Aorta (tissue), 5 donors: ENCODE data around the gene HOXB8. TPM values are rescaled to one million over a fixed set of nuclear protein-coding genes. Genes with fewer than 3 reads are reported as not detected.
A peak's percentile ranks its signal among the peaks of the same experiment; 100 is the strongest.

Experiments
- ATAC-seq: fragments of 200-7000 bp; cut with Tn5 transposase; one replicate; pipeline ENCODE4 v1.9.1; 2022; ENCODE audit warnings: moderate library complexity; ENCODE audit not compliant: low FRiP score
- DNase-seq, 2 donors: peaks; one replicate each; pipeline ENCODE4 v3.0.0-alpha.2; 2020
- H3K27ac ChIP-seq, 2 donors: one replicate each; pipeline ENCODE4 v1.5.1; 2013; ENCODE audit warnings: low read length in 2 of 2, mild to moderate bottlenecking in 2 of 2, moderate library complexity in 2 of 2, control low read depth in 1 of 2, inconsistent platforms in 1 of 2, low read depth in 1 of 2
- H3K27me3 ChIP-seq, 2 donors: one replicate each; pipeline ENCODE4 v1.6.1; 2013; ENCODE audit warnings: control low read depth in 1 of 2, low read length in 1 of 2, mild to moderate bottlenecking in 1 of 2, moderate library complexity in 1 of 2; ENCODE audit not compliant: insufficient read depth in 2 of 2, control insufficient read depth in 1 of 2
- H3K36me3 ChIP-seq, 2 donors: one replicate each; pipeline ENCODE4 v1.6.1; 2013; ENCODE audit warnings: control low read depth in 1 of 2, low read length in 1 of 2, mild to moderate bottlenecking in 1 of 2; ENCODE audit not compliant: insufficient read depth in 2 of 2, control insufficient read depth in 1 of 2
- H3K4me1 ChIP-seq, 2 donors: one replicate each; pipeline ENCODE4 v1.6.1; 2013; ENCODE audit warnings: low read length in 2 of 2, control low read depth in 1 of 2, mild to moderate bottlenecking in 1 of 2, moderate library complexity in 1 of 2; ENCODE audit not compliant: insufficient read depth in 2 of 2, control insufficient read depth in 1 of 2
- H3K4me3 ChIP-seq, 2 donors: one replicate each; pipeline ENCODE4 v1.5.1; 2013; ENCODE audit warnings: low read length in 2 of 2, control low read depth in 1 of 2, mild to moderate bottlenecking in 1 of 2
- H3K9me3 ChIP-seq: one replicate; pipeline ENCODE4 v1.6.1; 2013; ENCODE audit warnings: mild to moderate bottlenecking, low read length; ENCODE audit not compliant: control insufficient read depth
- WGBS, 2 donors: extraction: QIAGEN DNeasy Blood & Tissue Kit; methylation state at CpG; one replicate each; pipeline ENCODE4 v1.1.7; 2013; 5-methylcytosine and 5-hydroxymethylcytosine counted together
- intact Hi-C, 2 donors: fragments of 100-400 bp; cut with DNase I; formaldehyde crosslinking; loops; one replicate each; pipeline versions ENCODE4 v1.14.2 to v1.15.0; 2022
- polyA plus RNA-seq, 2 donors: library from polyadenylated mRNA; stranded (reverse); fragments of 200-250 nt; gene quantifications; one replicate each; pipeline ENCODE4 v1.2.3, GENCODE V29; 2013
- total RNA-seq, 2 donors: library from RNA; stranded (reverse); fragmentation: NEBNext Ultra II Directional; extraction: Animal tissue kit (Norgen Biotek cat#: 25700); gene quantifications; one replicate each; pipeline ENCODE4 v1.2.1, GENCODE V29; 2021
- donor health status: healthy with polysubstance abuse.
- donor health status: Bipolar disorder and iron deficiency.
- donor health status: DM: no; HTN: no; CAD: no.
- donor health status: DM: no; HTN: no; CAD: no.
- donor health status: DM: yes; HTN: yes; CAD: no.

HOXB8 gene
- total and polyA plus RNA-seq, 4 donors = 0.31 to 1.9 (median 1.0) TPM; not detected in 1

- no peak for ATAC-seq
These were observed 14.6 kb downstream of the HOXB8 start for GRCh38 chr17:48600244-48601098.

GRCh38 chr17:48599354-48599753 lies 15.7 kb downstream of the HOXB8 start:
- no peaks in the 10 kb centered on the region for H3K4me1 ChIP-seq
- H3K4me3 ChIP-seq = no peak overlapping the region
- no peaks in the 10 kb centered on the region for H3K9me3 ChIP-seq
- no peak for ATAC-seq
- DNase-seq = no peak
- H3K27ac ChIP-seq = no peak overlapping the region
- H3K27me3 ChIP-seq = no peaks in the 10 kb centered on the region
- no peaks in the 10 kb centered on the region for H3K36me3 ChIP-seq
- intact Hi-C loops = loop anchor here (5.0 to 10.0 kb wide), 2 partner anchors 262 to 575 kb away; no protein-coding TSS in a partner anchor
- WGBS, 2 donors = 85 to 95% methylated on average over 5 of the region's 5 CpGs

More at GRCh38 chr17:48600244-48601098, 14.6 kb downstream of the HOXB8 start:
- H3K9me3 ChIP-seq = no peaks in the 10 kb centered on the region
- H3K27me3 ChIP-seq = no peaks in the 10 kb centered on the region
- no peaks in the 10 kb centered on the region for H3K4me1 ChIP-seq
- WGBS, 2 donors = 75 to 89% methylated on average over 17 of the region's 17 CpGs
- intact Hi-C loops = no loop called here
- DNase-seq = no peak
- H3K4me3 ChIP-seq = no peak overlapping the region
- no peaks in the 10 kb centered on the region for H3K36me3 ChIP-seq
- no peak overlapping the region for H3K27ac ChIP-seq

GRCh38 chr17:48598736-48599135 lies 16.4 kb downstream of the HOXB8 start:
- intact Hi-C loops = loop anchor here (5.0 to 10.0 kb wide), 2 partner anchors 261 to 574 kb away; no protein-coding TSS in a partner anchor
- 63 to 77% methylated on average over 7 of the region's 7 CpGs for WGBS, 2 donors
- ATAC-seq (no peak), DNase-seq (no peak)
- Histone ChIP-seq H3K27me3 (no peaks in the 10 kb centered on the region), H3K4me3 (no peak overlapping the region), H3K4me1 (no peaks in the 10 kb centered on the region), H3K27ac (no peak overlapping the region), H3K9me3 (no peaks in the 10 kb centered on the region), H3K36me3 (no peaks in the 10 kb centered on the region)

- H3K27ac ChIP-seq = no peak overlapping the region
- H3K4me1 ChIP-seq = no peaks in the 10 kb centered on the region
- 1 to 2% methylated on average over 66 to 68 of the region's 68 CpGs for WGBS, 2 donors
- H3K9me3 ChIP-seq = no peaks in the 10 kb centered on the region
- peak overlapping the region in 1 of 2 donors; percentile 54 for H3K4me3 ChIP-seq
- peak; percentile 82 to 90 for DNase-seq
- intact Hi-C loops = loop anchor here (5.0 to 10.0 kb wide), 2 partner anchors 261 to 573 kb away; no protein-coding TSS in a partner anchor
- H3K27me3 ChIP-seq = no peaks in the 10 kb centered on the region
- peak; percentile 55 for ATAC-seq
- no peaks in the 10 kb centered on the region for H3K36me3 ChIP-seq
These were observed 17.1 kb downstream of the HOXB8 start for GRCh38 chr17:48597778-48598631.

GRCh38 chr17:48597528-48597777 lies 17.6 kb downstream of the HOXB8 start:
- intact Hi-C loops = loop anchor here (5.0 to 10.0 kb wide), 2 partner anchors 260 to 573 kb away; no protein-coding TSS in a partner anchor
- ATAC-seq = no peak
- no peaks in the 10 kb centered on the region for H3K4me1 ChIP-seq

GRCh38 chr17:48596735-48597527 lies 18.2 kb downstream of the HOXB8 start:
- H3K36me3 ChIP-seq = no peaks in the 10 kb centered on the region
- H3K27ac ChIP-seq = no peak overlapping the region
- ATAC-seq (no peak), DNase-seq (no peak)
- H3K4me1 ChIP-seq = no peaks in the 10 kb centered on the region
- intact Hi-C loops = loop anchor here (5.0 to 10.0 kb wide), 2 partner anchors 260 to 572 kb away; no protein-coding TSS in a partner anchor
- H3K27me3 ChIP-seq = no peaks in the 10 kb centered on the region
- no peaks in the 10 kb centered on the region for H3K9me3 ChIP-seq
- WGBS, 2 donors = 54 to 81% methylated on average over 22 to 26 of the region's 26 CpGs
- peak overlapping the region in 1 of 2 donors; percentile 54 for H3K4me3 ChIP-seq

More at GRCh38 chr17:48597528-48597777, 17.6 kb downstream of the HOXB8 start:
- H3K36me3 ChIP-seq = no peaks in the 10 kb centered on the region
- no peak overlapping the region for H3K27ac ChIP-seq
- no peaks in the 10 kb centered on the region for H3K27me3 ChIP-seq
- H3K9me3 ChIP-seq = no peaks in the 10 kb centered on the region
- H3K4me3 ChIP-seq = peak overlapping the region in 1 of 2 donors; percentile 54
- no peak for DNase-seq
- 3 to 6% methylated on average over 16 of the region's 16 CpGs for WGBS, 2 donors

GRCh38 chr17:48596000-48596734 lies 18.9 kb downstream of the HOXB8 start:
- H3K9me3 ChIP-seq = no peaks in the 10 kb centered on the region
- H3K27ac ChIP-seq = no peak overlapping the region
- H3K36me3 ChIP-seq = no peaks in the 10 kb centered on the region
- WGBS, 2 donors = 62 to 89% methylated on average over 53 to 54 of the region's 54 CpGs
- no peaks in the 10 kb centered on the region for H3K27me3 ChIP-seq
- H3K4me3 ChIP-seq = no peak overlapping the region
- H3K4me1 ChIP-seq = no peaks in the 10 kb centered on the region
- intact Hi-C loops = loop anchor here (2.0 to 10.0 kb wide), 3 partner anchors 103 to 571 kb away; no protein-coding TSS in a partner anchor
- DNase-seq = no peak
- ATAC-seq = no peak
